ENCODE results near the gene TBX1.

DNA sequence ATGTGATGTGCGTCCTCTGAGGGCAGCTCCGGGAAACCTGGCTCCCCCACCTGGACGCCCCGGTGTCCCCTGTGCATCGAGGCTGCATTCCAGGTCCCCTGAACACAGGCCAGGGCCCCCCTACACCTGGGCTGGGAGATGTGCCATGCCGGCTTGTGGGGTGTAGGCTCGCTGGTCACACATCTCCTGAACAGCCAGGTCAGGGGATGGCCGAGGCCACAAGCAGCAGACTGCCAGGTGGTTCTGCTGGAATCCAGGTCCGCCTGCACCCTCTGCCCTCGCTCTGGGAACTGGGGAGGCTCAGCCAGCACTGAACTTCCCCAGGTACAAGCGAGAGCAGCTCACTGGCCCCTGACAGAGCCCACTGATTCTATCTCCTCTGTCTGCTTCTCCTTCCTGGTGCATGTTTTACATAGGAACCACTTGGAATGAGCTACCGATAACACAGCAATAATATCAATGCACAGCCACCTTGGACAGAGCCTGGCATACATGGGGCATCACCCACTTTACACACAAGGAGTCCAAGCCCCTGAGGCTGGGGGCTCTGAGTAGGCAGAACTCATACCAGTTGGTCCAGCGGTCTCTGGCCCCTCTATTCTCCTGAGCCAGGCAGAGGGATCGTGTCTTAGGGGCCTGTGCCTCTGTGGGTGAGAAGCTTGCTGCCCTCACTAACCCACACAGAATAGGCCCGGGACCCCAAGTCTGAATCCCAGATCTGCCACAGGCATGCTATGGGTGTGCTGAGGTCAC is 46.8 kb downstream of the TBX1 start:
- TF ChIP-seq, protein P1, sequence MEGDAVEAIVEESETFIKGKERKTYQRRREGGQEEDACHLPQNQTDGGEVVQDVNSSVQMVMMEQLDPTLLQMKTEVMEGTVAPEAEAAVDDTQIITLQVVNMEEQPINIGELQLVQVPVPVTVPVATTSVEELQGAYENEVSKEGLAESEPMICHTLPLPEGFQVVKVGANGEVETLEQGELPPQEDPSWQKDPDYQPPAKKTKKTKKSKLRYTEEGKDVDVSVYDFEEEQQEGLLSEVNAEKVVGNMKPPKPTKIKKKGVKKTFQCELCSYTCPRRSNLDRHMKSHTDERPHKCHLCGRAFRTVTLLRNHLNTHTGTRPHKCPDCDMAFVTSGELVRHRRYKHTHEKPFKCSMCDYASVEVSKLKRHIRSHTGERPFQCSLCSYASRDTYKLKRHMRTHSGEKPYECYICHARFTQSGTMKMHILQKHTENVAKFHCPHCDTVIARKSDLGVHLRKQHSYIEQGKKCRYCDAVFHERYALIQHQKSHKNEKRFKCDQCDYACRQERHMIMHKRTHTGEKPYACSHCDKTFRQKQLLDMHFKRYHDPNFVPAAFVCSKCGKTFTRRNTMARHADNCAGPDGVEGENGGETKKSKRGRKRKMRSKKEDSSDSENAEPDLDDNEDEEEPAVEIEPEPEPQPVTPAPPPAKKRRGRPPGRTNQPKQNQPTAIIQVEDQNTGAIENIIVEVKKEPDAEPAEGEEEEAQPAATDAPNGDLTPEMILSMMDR (IDR thresholded peaks at IDR 0.05; ENCODE audit: borderline replicate concordance, extremely low read depth, low read length, poor library complexity, severe bottlenecking), result no peak
- TF ChIP-seq EZH2 (IDR thresholded peaks at IDR 0.05; ENCODE audit: borderline replicate concordance, low read depth, low read length, severe bottlenecking), result no peak

Data from DND-41 (cell line).